Adrenal gland (tissue), 12 donors: ENCODE data around the gene ADORA1. TPM values are rescaled to one million over a fixed set of nuclear protein-coding genes. Genes with fewer than 3 reads are reported as not detected.

Source experiments
- DNase-seq, 7 donors: peaks; one replicate each; pipeline ENCODE4 v3.0.0-alpha.2; 2019 to 2020
- H3K27ac ChIP-seq, 5 donors: fragments of 200-600 bp; sonication (generic) in 4 of 5; 1 replicate in 3 of 5; 2 replicates in 2 of 5; pipeline versions ENCODE4 v1.5.1 to v1.8.0; 2016 to 2020; ENCODE audit warnings: mild to moderate bottlenecking in 1 of 5
- H3K27me3 ChIP-seq: fragments of 200-600 bp; 2 replicates; pipeline ENCODE4 v1.8.0; 2021
- H3K36me3 ChIP-seq, 2 donors: fragments of 200-600 bp; replicated peaks in 1 of 2; 1 replicate in 1 of 2; 2 replicates in 1 of 2; pipeline versions ENCODE4 v1.5.1 to v1.8.0; 2018 to 2022
- H3K4me1 ChIP-seq, 2 donors: fragments of 200-600 bp; replicated peaks in 1 of 2; 1 replicate in 1 of 2; 2 replicates in 1 of 2; pipeline versions ENCODE4 v1.5.1 to v1.8.0; 2018 to 2021
- H3K4me3 ChIP-seq, 4 donors: fragments of 200-600 bp; sonication (generic) in 3 of 4; one replicate each; pipeline ENCODE4 v1.5.1; 2016 to 2018
- H3K9me3 ChIP-seq, 3 donors: fragments of 200-600 bp; sonication (generic) in 1 of 3; replicated peaks in 1 of 3; 1 replicate in 2 of 3; 2 replicates in 1 of 3; pipeline versions ENCODE4 v1.5.1 to v1.8.0; 2016 to 2021
- CTCF ChIP-seq, 6 experiments: fragments of 450-650 bp in 4 of 6; fragments of 200-600 bp in 2 of 6; sonication (generic) in 1 of 6; IDR thresholded peaks; 1 replicate in 5 of 6; 2 replicates in 1 of 6; pipeline versions ENCODE4 v1.5.1 to v1.8.0; 2016 to 2021; ENCODE audit warnings: antibody characterized with exemption in 6 of 6, mild to moderate bottlenecking in 2 of 6, moderate library complexity in 1 of 6
- POLR2A ChIP-seq, 2 donors: fragments of 450-650 bp; IDR thresholded peaks; one replicate each; pipeline ENCODE4 v1.6.1; 2017; ENCODE audit warnings: antibody characterized with exemption in 2 of 2, mild to moderate bottlenecking in 2 of 2, moderate library complexity in 1 of 2
- WGBS, 4 donors: extraction: QIAGEN DNeasy Blood & Tissue Kit in 2 of 4; methylation state at CpG; one replicate each; pipeline versions ENCODE4 v1.1.5 to v1.1.7; 2013 to 2017; 5-methylcytosine and 5-hydroxymethylcytosine counted together
- intact Hi-C, 2 donors: fragments of 100-400 bp; cut with DNase I; formaldehyde crosslinking; loops; one replicate each; pipeline versions ENCODE4 v1.14.1 to v1.15.0; 2022 to 2023
- polyA plus RNA-seq, 3 donors: library from polyadenylated mRNA; stranded (reverse); fragments of 200-250 nt in 2 of 3; fragments of 350-450 nt in 1 of 3; fragmentation: Illumina TruSeq in 1 of 3; extraction: RNeasy Lipid Tissue Mini Kit (QIAGEN cat#74804) in 1 of 3; gene quantifications; one replicate each; pipeline ENCODE4 v1.2.3, GENCODE V29; 2013 to 2014
- total RNA-seq, 9 donors: library from RNA; depleted of rRNA in 4 of 9; stranded (reverse); fragments of >200 nt in 4 of 9; fragments of 120-200 nt in 1 of 9; fragmentation: NEBNext Ultra II Directional in 1 of 9; extraction: Animal tissue kit (Norgen Biotek cat#: 25700) in 1 of 9; gene quantifications; one replicate each; pipeline versions ENCODE4 v1.1.0 to v1.2.4, GENCODE V29; 2013 to 2023
- donor health status: healthy with polysubstance abuse.
- donor health status: Bipolar disorder and iron deficiency.
- donor health status: DM: yes; HTN: yes; CAD: no.
- donor health status: DM: no; HTN: no; CAD: no.
- donor health status: DM: no; HTN: no; CAD: no.
- donor health status: DM: yes; HTN: yes; CAD: no.

ADORA1 gene
- total and polyA plus RNA-seq, 12 donors, result 0.14 to 1.7 (median 0.59) TPM

GRCh38 chr1:203147376-203147775 lies 19.9 kb downstream of the ADORA1 start:
- Histone ChIP-seq H3K9me3 (no peaks in the 10 kb centered on the region), H3K4me3 (no peak overlapping the region), H3K27ac (no peak overlapping the region), H3K4me1 (no peaks in the 10 kb centered on the region), H3K27me3 (no peaks in the 10 kb centered on the region), H3K36me3 (no peaks in the 10 kb centered on the region)
- WGBS, 4 donors, result 75 to 83% (median 81%) methylated on average over 5 of the region's 5 CpGs
- TF ChIP-seq POLR2A (IDR thresholded peaks at IDR 0.05) (no peak), CTCF (IDR thresholded peaks at IDR 0.05) (no peak)
- intact Hi-C loops, result no loop called here
- no peak for DNase-seq

GRCh38 chr1:203148127-203148526 lies 20.6 kb downstream of the ADORA1 start:
- H3K36me3 ChIP-seq, result no peaks in the 10 kb centered on the region
- 91 to 97% (median 94%) methylated on average over 5 of the region's 5 CpGs for WGBS, 4 donors
- peaks cover 0 to 2% of the 10 kb centered on the region in 2 donors for H3K4me1 ChIP-seq
- intact Hi-C loops, result no loop called here
- TF ChIP-seq CTCF (IDR thresholded peaks at IDR 0.05) (peak in 1 of 6 experiments; percentile 21), POLR2A (IDR thresholded peaks at IDR 0.05) (no peak)
- no peak overlapping the region for H3K4me3 ChIP-seq
- H3K9me3 ChIP-seq, result no peaks in the 10 kb centered on the region
- no peak overlapping the region for H3K27ac ChIP-seq
- no peaks in the 10 kb centered on the region for H3K27me3 ChIP-seq
- DNase-seq, result no peak

GRCh38 chr1:203148579-203148978 lies 21.1 kb downstream of the ADORA1 start:
- H3K4me1 ChIP-seq, result peaks cover 0 to 6% of the 10 kb centered on the region in 2 donors
- WGBS, 4 donors, result 91 to 96% (median 94%) methylated on average over 11 to 12 of the region's 12 CpGs
- intact Hi-C loops, result no loop called here
- TF ChIP-seq POLR2A (IDR thresholded peaks at IDR 0.05) (no peak), CTCF (IDR thresholded peaks at IDR 0.05) (no peak)
- H3K27ac ChIP-seq, result no peak overlapping the region
- no peak for DNase-seq
- no peak overlapping the region for H3K4me3 ChIP-seq
- H3K9me3 ChIP-seq, result no peaks in the 10 kb centered on the region
- no peaks in the 10 kb centered on the region for H3K36me3 ChIP-seq
- no peaks in the 10 kb centered on the region for H3K27me3 ChIP-seq

GRCh38 chr1:203149188-203149840 lies 21.8 kb downstream of the ADORA1 start:
- DNase-seq, result no peak
- peaks cover 0 to 7% of the 10 kb centered on the region in 2 donors for H3K4me1 ChIP-seq
- H3K9me3 ChIP-seq, result no peaks in the 10 kb centered on the region
- TF ChIP-seq POLR2A (IDR thresholded peaks at IDR 0.05) (no peak), CTCF (IDR thresholded peaks at IDR 0.05) (no peak)
- 71 to 84% (median 78%) methylated on average over 6 to 7 of the region's 7 CpGs for WGBS, 4 donors
- H3K4me3 ChIP-seq, result no peak overlapping the region
- no peaks in the 10 kb centered on the region for H3K27me3 ChIP-seq
- H3K27ac ChIP-seq, result no peak overlapping the region
- intact Hi-C loops, result no loop called here
- no peaks in the 10 kb centered on the region for H3K36me3 ChIP-seq
